DMS 273 (cell line): ENCODE results near the gene VAMP3.

ENCODE experiments used
- DNase-seq: peaks from one replicate; lab custom pipeline; 2025; ENCODE audit not compliant: unreplicated experiment; lab: John Stamatoyannopoulos, UW

Gene VAMP3, protein sequence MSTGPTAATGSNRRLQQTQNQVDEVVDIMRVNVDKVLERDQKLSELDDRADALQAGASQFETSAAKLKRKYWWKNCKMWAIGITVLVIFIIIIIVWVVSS

GRCh38 chr1:7770997-7771822 is at the start of gene VAMP3:
Gene VAMP3 (plus strand): TSS chr1:7771296. CDS start chr1:7771384, 88 bp downstream.
- DNase-seq: peak; percentile 86

DNA sequence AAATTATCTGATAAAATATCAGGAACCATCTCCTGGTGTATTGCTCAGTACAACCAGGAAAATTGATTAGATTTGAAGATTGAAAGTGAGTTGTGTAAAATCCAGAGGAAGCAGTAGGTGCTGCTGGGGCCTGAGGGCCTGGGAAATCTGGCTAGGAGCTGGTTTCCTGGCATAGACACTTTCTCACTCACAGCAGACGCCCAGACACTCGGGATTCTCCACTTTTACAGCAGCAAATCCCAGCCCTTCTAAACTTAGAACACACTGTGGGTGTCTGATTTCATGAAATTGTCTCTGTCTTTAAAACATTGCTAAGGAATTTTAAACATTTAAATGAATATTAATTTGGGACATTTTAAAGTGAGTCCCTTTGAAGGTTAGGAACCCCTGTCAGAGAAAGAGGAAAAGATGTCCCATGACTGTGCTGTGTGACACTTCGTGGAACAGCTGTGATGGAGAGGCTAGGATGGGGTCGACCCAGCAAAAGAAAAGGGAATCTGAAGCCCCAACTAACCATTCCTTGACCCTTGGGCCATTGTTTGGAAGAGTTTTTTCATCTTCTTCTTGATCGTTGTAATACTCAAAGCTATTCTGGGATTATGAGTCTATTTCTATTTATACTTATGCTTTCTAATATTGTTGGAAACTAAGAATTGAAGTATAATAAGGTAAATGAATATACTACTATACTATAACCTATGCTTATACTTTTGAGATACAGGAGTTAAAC is 49.0 kb upstream of the VAMP3 start:
- no peak for DNase-seq

GRCh38 chr1:7722670-7723012 is 48.5 kb upstream of the VAMP3 start:
- no peak for DNase-seq

DNA sequence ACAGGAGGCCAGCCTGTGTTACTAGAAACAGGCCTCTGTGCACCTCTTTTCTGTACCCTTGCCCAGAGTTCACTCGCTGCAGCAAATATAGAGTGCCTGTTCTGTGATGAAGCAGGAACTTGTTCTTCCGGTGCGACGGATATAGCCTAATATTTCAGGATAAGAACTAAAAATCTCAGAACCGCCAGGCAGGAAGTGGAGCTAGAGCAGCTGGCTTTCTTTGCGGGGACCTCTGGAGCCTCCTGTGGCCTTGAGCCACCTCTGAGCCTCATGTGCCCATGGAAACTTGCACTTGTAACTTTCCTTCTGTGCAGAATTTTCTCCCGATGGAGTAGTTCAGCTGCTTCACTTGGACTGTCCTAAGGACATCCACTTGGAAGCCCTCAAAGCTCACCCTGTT is 44.5 kb upstream of the VAMP3 start:
- DNase-seq: no peak

DNA sequence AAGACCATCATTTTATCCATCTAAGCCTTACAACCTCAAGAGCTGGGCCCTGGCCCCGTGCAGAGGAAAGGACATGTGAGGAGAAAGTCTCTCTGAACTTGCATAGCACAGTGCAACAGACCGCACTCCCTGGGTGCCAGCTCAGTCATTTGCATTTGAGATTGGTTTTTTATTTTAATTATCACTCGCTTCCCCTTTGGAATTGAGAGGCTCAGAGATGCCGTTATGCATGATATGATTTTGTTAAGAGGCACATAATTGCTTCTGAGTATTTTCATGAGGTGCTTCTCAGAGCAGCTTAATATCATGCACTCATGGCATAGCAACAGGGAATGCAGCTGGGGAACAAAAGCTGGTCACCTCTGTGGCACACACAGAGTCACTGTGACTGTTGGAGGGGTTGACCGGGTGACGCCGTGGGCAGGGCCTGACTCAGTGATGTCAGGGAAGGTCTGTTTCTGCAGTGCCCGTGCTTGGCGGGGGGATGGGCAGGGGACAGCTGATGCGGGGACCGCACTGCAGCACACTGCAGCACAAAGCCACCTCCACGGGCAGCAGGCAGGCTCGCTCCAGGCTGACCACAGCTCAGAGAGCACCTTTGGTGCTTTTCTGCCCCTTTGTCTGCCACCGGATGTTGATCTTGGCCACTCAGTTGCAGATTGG is 43.2 kb upstream of the VAMP3 start:
- DNase-seq: no peak

- no peak for DNase-seq
Measured at GRCh38 chr1:7729761-7730160, 41.3 kb upstream of the VAMP3 start.

DNA sequence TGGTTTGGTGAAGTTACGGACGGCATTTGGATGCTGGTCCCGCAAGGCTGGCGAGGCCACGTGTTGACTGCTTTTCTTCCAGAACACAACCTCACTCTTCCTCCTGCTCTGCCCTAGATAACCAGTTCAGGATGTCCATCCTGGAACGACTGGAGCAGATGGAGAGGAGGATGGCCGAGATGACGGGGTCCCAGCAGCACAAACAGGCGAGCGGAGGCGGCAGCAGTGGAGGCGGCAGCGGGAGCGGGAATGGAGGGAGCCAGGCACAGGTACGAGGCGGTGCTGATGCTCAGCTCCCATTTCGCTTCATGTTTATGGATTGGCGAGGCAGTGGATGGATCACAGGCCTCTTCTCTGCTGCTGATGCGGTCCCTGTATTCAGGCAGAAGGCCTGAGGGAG is 38.8 kb upstream of the VAMP3 start:
- no peak for DNase-seq

- no peak for DNase-seq
Measured at GRCh38 chr1:7733276-7733675, 37.8 kb upstream of the VAMP3 start.

GRCh38 chr1:7738044-7738443 is 33.1 kb upstream of the VAMP3 start:
- no peak for DNase-seq

DNA sequence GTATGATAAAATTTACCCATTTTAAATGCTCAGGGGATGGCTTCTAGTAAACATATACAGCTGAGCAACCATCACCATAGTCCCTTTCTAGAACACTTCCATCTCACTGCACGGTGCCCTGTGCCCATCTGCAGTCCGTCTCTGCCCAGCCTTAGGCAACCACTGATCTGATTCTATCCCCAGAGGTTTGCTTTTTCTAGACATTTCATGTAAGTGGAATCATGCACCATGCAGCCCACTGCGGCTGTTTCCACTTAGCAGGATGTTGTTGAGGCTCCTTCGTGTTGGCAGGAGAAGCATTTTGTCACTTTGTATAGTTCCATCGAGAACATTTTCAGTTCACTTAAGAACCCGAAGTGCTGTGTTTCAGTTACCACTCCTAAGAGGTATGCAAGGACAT is 27.8 kb upstream of the VAMP3 start:
- no peak for DNase-seq

DNA sequence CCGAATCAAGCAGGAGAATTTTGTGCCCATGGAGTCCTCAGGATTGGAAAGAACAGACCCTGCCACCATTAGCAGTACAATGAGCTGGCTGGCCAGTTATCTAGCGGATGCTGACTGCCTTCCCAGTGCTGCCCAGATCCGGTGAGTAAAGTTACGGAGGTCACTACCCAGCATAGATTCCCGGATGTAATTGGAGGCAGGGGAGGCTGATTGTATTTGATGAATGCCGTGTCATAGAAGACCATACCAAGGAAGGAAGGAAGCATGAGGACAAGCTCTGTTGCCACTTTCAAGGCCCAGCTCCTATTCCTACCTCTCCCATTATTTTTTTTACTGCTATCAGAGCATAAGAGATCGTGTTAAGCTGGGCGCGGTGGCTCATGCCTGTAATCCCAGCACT is 26.2 kb upstream of the VAMP3 start:
- no peak for DNase-seq

DNA sequence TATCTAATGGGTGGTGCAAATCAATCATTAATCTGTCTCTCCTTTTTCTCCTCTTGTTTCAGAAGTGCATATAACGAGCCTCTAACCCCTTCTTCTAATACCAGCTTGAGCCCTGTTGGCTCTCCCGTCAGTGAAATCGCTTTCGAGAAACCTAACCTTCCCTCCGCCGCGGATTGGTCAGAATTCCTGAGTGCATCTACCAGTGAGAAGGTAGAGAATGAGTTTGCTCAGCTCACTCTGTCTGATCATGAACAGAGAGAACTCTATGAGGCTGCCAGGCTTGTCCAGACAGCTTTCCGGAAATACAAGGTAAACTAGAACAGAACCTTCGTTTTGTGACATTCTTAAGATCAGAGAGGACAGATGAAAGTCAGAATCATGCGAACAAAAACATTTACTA is 25.3 kb upstream of the VAMP3 start:
- DNase-seq: no peak

DNA sequence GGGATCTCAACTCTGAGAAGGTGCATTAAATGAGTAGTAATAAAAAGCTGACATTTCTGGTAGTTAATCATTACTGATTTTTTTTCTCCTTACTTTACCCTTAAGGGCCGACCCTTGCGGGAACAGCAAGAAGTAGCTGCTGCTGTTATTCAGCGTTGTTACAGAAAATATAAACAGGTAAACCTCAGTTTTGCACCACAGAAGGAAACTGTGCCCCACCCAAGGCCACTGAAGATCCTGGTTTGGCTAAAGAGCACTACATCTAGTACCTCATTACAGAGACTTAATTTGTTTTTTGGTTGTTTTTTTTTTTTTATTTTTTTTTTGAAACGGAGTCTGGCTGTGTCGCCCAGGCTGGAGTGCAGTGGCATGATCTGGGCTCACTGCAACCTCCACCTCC is 23.5 kb upstream of the VAMP3 start:
- no peak for DNase-seq

DNA sequence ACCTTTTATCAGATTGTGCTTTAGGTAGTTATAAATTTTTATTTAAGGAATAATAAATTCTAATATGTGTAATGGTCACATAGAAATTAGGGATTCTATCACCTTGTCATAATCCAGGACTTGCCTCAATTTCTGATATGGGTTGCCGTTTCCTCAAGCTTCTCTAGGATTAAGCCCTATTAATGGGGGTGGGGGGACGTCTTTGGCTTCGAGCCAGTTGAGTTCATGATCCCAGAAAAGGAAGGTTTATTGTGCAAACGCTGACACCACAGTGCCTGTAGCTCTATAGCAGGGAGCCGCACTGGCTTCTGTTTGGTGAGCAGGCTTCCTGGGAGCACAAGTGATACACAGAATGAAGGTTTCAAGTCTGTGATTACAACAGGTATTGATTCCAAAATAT is 22.0 kb upstream of the VAMP3 start:
- DNase-seq: no peak

DNA sequence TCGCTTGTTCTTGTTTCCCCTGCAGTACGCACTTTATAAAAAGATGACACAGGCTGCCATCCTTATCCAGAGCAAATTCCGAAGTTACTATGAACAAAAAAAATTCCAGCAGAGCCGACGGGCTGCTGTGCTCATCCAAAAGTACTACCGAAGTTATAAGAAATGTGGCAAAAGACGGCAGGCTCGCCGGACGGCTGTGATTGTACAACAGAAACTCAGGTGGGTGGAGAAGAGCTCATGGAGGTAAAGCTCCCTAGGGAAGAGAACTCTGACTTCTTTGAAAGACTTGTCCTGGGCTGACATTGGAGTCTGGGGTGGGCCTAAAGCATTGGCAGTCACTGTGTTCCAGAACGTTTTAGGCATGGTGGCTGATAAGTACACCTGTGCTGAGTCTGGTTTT is 19.9 kb upstream of the VAMP3 start:
- DNase-seq: no peak

- DNase-seq: peak; percentile 80
Measured at GRCh38 chr1:7752512-7753417, 18.3 kb upstream of the VAMP3 start.

DNA sequence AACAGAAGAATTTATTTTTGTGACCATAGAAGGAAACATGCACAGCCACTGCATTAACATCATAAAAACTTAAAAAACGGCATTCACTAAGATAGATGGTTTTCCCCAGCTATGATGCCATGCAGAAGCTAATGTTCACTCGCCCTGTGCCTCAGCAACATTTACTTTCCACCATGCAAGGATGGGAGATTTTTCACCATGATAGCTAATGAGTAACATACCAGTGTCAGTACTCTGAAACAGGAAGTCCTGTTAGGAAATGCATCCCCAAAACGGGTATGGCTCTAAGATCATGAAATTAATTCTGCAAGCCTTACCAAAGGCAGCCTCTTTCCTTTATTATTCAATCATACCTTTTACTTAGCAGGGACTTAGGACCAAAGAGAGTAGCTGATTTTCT is 17.5 kb upstream of the VAMP3 start:
- DNase-seq: no peak

DNA sequence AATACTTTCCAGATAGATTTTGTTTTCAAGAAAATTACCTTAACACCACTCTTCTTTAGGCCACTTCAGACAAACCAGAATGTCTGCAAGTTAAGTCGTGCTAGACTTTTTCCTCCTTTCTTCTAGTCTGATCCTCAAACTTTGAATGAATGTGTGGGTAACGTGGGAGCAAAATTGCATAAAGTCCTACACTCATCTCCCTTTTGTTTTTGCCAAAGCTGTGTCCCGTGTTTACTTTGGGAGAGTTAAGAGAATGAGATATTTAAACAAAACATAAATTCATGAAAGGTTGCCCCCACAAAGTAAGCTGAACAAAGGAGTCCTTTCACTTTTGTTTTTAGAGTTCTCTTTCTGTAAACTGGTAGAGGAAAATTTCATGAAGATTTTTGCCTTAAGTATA is 16.9 kb upstream of the VAMP3 start:
- DNase-seq: no peak

DNA sequence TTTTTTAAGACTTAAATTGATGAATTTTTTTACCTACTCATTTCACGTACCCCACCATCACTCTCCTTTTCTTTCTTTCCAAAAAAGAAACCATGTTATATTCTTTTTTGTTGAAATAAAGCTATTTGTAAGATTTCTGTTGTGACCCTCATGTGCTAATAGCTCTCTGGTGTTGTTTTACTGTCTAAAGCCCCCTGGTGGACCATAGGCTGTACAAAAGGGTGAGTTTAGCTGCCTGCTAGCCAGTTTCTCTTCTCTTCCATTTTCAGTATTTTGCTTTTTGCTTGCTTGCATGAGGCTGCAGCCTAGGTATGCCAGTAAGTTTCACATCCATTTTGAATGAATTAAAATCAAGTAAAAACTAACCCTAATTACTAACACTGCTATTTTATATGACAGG is 15.6 kb upstream of the VAMP3 start:
- DNase-seq: peak; percentile 45

- no peak for DNase-seq
Measured at GRCh38 chr1:7760245-7760644, 10.9 kb upstream of the VAMP3 start.

GRCh38 chr1:7761103-7761502 is 10.0 kb upstream of the VAMP3 start:
- no peak for DNase-seq
